H9 (cell line): Measurements from ENCODE around the gene MBLAC1. TPM values are rescaled to one million over a fixed set of nuclear protein-coding genes. Genes with fewer than 3 reads are reported as not detected.

Experiments
- DNase-seq: peaks from one replicate; pipeline ENCODE4 v3.0.0-alpha.2; 2017
- H2AFZ ChIP-seq: one replicate; pipeline ENCODE4 v1.6.1; 2013; ENCODE audit warnings: mild to moderate bottlenecking, low read length, control low read depth, moderate library complexity
- H2AK5ac ChIP-seq: 2 replicates; pipeline ENCODE4 v1.6.1; 2013; ENCODE audit warnings: low read length, control low read depth, mixed read lengths; ENCODE audit not compliant: insufficient read length
- H2BK120ac ChIP-seq: one replicate; pipeline ENCODE4 v1.6.1; 2013; ENCODE audit warnings: low read depth, mild to moderate bottlenecking, low read length, control low read depth, inconsistent platforms; ENCODE audit not compliant: poor library complexity, severe bottlenecking
- H2BK12ac ChIP-seq: 2 replicates; pipeline ENCODE4 v1.6.1; 2013; ENCODE audit warnings: low read length, control low read depth, mixed read lengths, low read depth; ENCODE audit not compliant: insufficient read length
- H2BK15ac ChIP-seq: 2 replicates; pipeline ENCODE4 v1.6.1; 2013; ENCODE audit warnings: low read depth, low read length, control low read depth
- H2BK20ac ChIP-seq: one replicate; pipeline ENCODE4 v1.6.1; 2013; ENCODE audit warnings: low read depth, mild to moderate bottlenecking, low read length, control low read depth, inconsistent platforms; ENCODE audit not compliant: poor library complexity, severe bottlenecking
- H2BK5ac ChIP-seq: 2 replicates; pipeline ENCODE4 v1.6.1; 2013; ENCODE audit warnings: low read length, control low read depth, mixed read lengths; ENCODE audit not compliant: insufficient read length
- H3K14ac ChIP-seq: 2 replicates; pipeline ENCODE4 v1.6.1; 2013; ENCODE audit warnings: low read length, control low read depth; ENCODE audit not compliant: insufficient read depth
- H3K18ac ChIP-seq: 2 replicates; pipeline ENCODE4 v1.6.1; 2013; ENCODE audit warnings: low read depth, mild to moderate bottlenecking, mixed read lengths, low read length, control low read depth; ENCODE audit not compliant: insufficient read length
- H3K23ac ChIP-seq: 2 replicates; pipeline ENCODE4 v1.6.1; 2013; ENCODE audit warnings: low read length, control low read depth, mixed read lengths, low read depth; ENCODE audit not compliant: insufficient read length
- H3K23me2 ChIP-seq: 2 replicates; pipeline ENCODE4 v1.6.1; 2013; ENCODE audit warnings: low read depth, mild to moderate bottlenecking, mixed read lengths, low read length, control low read depth; ENCODE audit not compliant: insufficient read length, poor library complexity, severe bottlenecking
- H3K27ac ChIP-seq: 2 replicates; pipeline ENCODE4 v1.5.1; 2013; ENCODE audit warnings: low read length, control low read depth, mixed read lengths, low read depth; ENCODE audit not compliant: insufficient read length
- H3K27me3 ChIP-seq: 2 replicates; pipeline ENCODE4 v1.6.1; 2013; ENCODE audit warnings: low read length, control low read depth, inconsistent platforms; ENCODE audit not compliant: insufficient read depth
- H3K4ac ChIP-seq: 2 replicates; pipeline ENCODE4 v1.6.1; 2013; ENCODE audit warnings: low read depth, mild to moderate bottlenecking, control low read depth, inconsistent platforms, low read length, moderate library complexity
- H3K4me1 ChIP-seq: 2 replicates; pipeline ENCODE4 v1.6.1; 2013; ENCODE audit warnings: low read length, control low read depth, inconsistent platforms; ENCODE audit not compliant: insufficient read depth
- H3K4me2 ChIP-seq: 2 replicates; pipeline ENCODE4 v1.6.1; 2013; ENCODE audit warnings: low read length, control low read depth, mixed read lengths; ENCODE audit not compliant: insufficient read length, insufficient read depth
- H3K56ac ChIP-seq: 2 replicates; pipeline ENCODE4 v1.6.1; 2013; ENCODE audit warnings: low read depth, mild to moderate bottlenecking, mixed read lengths, low read length, control low read depth; ENCODE audit not compliant: insufficient read length
- H3K79me1 ChIP-seq: 2 replicates; pipeline ENCODE4 v1.6.1; 2013; ENCODE audit warnings: low read depth, mild to moderate bottlenecking, moderate library complexity, low read length, control low read depth, inconsistent platforms; ENCODE audit not compliant: insufficient read depth, poor library complexity, severe bottlenecking
- H3K79me2 ChIP-seq: 2 replicates; pipeline ENCODE4 v1.6.1; 2013; ENCODE audit warnings: low read length, control low read depth, inconsistent platforms; ENCODE audit not compliant: insufficient read depth
- H3K9ac ChIP-seq: 2 replicates; pipeline ENCODE4 v1.6.1; 2013; ENCODE audit warnings: low read length, control low read depth, mixed read lengths; ENCODE audit not compliant: insufficient read length; ENCODE audit errors: extremely low read depth
- H3K9me3 ChIP-seq: one replicate; pipeline ENCODE4 v1.6.1; 2013; ENCODE audit warnings: low read depth, low read length, inconsistent platforms; ENCODE audit not compliant: control insufficient read depth
- H3T11ph ChIP-seq: one replicate; pipeline ENCODE4 v1.6.1; 2013; ENCODE audit warnings: mild to moderate bottlenecking, low read length, control low read depth, inconsistent platforms
- H4K20me1 ChIP-seq: one replicate; pipeline ENCODE4 v1.6.1; 2013; ENCODE audit not compliant: control insufficient read depth, insufficient read length, insufficient read depth
- H4K5ac ChIP-seq: 2 replicates; pipeline ENCODE4 v1.6.1; 2013; ENCODE audit warnings: low read depth, mild to moderate bottlenecking, mixed read lengths, low read length, control low read depth; ENCODE audit not compliant: insufficient read length
- H4K8ac ChIP-seq: replicated peaks from 2 replicates; pipeline ENCODE4 v1.6.1; 2013; ENCODE audit warnings: low read length, control low read depth, mixed read lengths, low read depth; ENCODE audit not compliant: insufficient read length
- H4K91ac ChIP-seq: 2 replicates; pipeline ENCODE4 v1.6.1; 2013; ENCODE audit warnings: low read depth, mild to moderate bottlenecking, moderate library complexity, mixed read lengths, low read length, control low read depth; ENCODE audit not compliant: insufficient read length
- H3K27ac Mint-ChIP-seq, 3 experiments: 2 replicates in 2 of 3; 3 replicates in 1 of 3; pipeline ENCODE4 v1.8.0; 2020 to 2021; ENCODE audit warnings: mixed read lengths in 3 of 3, mild to moderate bottlenecking in 1 of 3, moderate library complexity in 1 of 3
- H3K27me3 Mint-ChIP-seq: 2 replicates; pipeline ENCODE4 v1.8.0; 2021; ENCODE audit warnings: low read depth, mild to moderate bottlenecking, moderate library complexity, mixed read lengths
- H3K36me3 Mint-ChIP-seq, 3 experiments: 2 replicates in 2 of 3; 3 replicates in 1 of 3; pipeline ENCODE4 v1.8.0; 2020 to 2021; ENCODE audit warnings: low read depth in 3 of 3, mixed read lengths in 3 of 3; ENCODE audit not compliant: insufficient read depth in 1 of 3
- H3K4me1 Mint-ChIP-seq, 2 experiments: 2 replicates each; pipeline ENCODE4 v1.8.0; 2020; ENCODE audit warnings: mixed read lengths in 2 of 2
- H3K4me3 Mint-ChIP-seq, 2 experiments: 2 replicates in 1 of 2; 3 replicates in 1 of 2; pipeline ENCODE4 v1.8.0; 2020 to 2021; ENCODE audit warnings: mild to moderate bottlenecking in 2 of 2, mixed read lengths in 2 of 2, moderate library complexity in 1 of 2
- H3K9me3 Mint-ChIP-seq, 2 experiments: 2 replicates in 1 of 2; 3 replicates in 1 of 2; pipeline ENCODE4 v1.8.0; 2020; ENCODE audit warnings: mild to moderate bottlenecking in 2 of 2, mixed read lengths in 2 of 2, moderate library complexity in 1 of 2
- WGBS: extraction: QIAGEN DNeasy Blood & Tissue Kit; methylation state at CpG from one replicate; pipeline ENCODE4 v1.1.7; 2013; ENCODE audit warnings: missing lambda C conversion rate, low lambda C conversion rate, mixed read lengths; ENCODE audit not compliant: insufficient read length; ENCODE audit errors: extremely low coverage; 5-methylcytosine and 5-hydroxymethylcytosine counted together
- total RNA-seq: library from RNA; stranded (reverse); gene quantifications from 2 replicates; pipeline ENCODE4 v1.2.1, GENCODE V29; 2021
- TF ChIP-seq, protein P1 (sequence below): fragments of 200-600 bp; sonication (generic); conservative IDR thresholded peaks from 3 replicates; pipeline ENCODE4 v1.8.0; 2021; ENCODE audit warnings: antibody characterized with exemption, mild to moderate bottlenecking

Gene MBLAC1
- total RNA-seq, 1 experiment from 2014 or later, result 1.9 TPM

DNA sequence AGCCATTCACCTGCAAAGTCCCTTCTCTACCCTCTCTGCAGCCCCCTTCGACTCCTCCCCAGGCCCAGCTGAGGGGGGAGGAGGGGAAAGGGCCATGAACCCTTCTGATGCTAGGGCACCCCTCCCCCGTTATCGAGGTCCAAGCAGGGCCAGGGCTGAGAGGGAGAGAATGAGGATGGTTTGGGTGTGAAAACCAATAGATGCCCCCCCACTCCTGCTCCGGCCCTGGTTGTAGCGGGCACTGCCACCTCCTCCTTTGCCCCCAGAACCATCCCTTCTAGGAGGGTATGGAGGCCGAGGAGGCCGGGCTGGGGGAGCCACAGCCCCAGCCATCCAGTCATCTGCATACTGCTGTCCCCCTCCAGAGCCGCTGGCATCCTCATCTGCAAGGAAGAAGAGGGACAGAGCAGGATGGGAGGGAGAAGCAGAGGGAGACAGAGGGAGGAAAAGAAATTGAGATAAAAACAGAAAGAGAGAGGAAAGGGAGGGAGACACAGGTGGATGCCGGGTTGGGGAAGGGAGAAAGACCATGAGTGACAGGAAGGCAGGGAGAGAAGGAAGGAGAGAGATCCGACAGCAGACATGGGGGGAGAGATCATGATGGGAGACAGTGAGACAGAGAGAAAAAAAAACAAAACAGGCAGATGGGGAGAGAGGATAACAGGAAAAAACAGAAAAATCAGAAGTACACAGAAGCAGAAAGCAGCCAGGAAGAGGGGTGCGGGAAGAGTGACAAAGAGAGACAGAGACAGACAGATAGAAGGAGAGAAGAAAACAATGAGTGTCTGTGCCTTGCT is 43.5 kb downstream of the MBLAC1 start:
- H3K9ac ChIP-seq, result no peak overlapping the region
- no peak overlapping the region for H4K5ac ChIP-seq
- no peak overlapping the region for H2BK5ac ChIP-seq
- TF ChIP-seq, protein P1, sequence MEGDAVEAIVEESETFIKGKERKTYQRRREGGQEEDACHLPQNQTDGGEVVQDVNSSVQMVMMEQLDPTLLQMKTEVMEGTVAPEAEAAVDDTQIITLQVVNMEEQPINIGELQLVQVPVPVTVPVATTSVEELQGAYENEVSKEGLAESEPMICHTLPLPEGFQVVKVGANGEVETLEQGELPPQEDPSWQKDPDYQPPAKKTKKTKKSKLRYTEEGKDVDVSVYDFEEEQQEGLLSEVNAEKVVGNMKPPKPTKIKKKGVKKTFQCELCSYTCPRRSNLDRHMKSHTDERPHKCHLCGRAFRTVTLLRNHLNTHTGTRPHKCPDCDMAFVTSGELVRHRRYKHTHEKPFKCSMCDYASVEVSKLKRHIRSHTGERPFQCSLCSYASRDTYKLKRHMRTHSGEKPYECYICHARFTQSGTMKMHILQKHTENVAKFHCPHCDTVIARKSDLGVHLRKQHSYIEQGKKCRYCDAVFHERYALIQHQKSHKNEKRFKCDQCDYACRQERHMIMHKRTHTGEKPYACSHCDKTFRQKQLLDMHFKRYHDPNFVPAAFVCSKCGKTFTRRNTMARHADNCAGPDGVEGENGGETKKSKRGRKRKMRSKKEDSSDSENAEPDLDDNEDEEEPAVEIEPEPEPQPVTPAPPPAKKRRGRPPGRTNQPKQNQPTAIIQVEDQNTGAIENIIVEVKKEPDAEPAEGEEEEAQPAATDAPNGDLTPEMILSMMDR, result no peak
- peaks cover 11% of the 10 kb centered on the region for H3K23me2 ChIP-seq
- DNase-seq, result no peak
- H4K20me1 ChIP-seq, result no peaks in the 10 kb centered on the region
- no peaks in the 10 kb centered on the region for H3K79me2 ChIP-seq
- H3K4ac ChIP-seq, result no peak overlapping the region
- WGBS, result no CpG with 5 or more reads among the region's 11 CpGs
- H3K27ac ChIP-seq, result no peak overlapping the region
- H3K23ac ChIP-seq, result no peak overlapping the region
- no peak overlapping the region for H2BK12ac ChIP-seq
- H3K27me3 ChIP-seq, result no peaks in the 10 kb centered on the region; the same call in 1 of the 2 replicates
- H3K4me1 ChIP-seq, result peaks cover 10% of the 10 kb centered on the region
- no peak overlapping the region for H2AFZ ChIP-seq
- H2BK15ac ChIP-seq, result no peak overlapping the region
- peak overlapping the region; percentile 64 for H3K4me2 ChIP-seq
- H2BK120ac ChIP-seq, result no peak overlapping the region
- peak overlapping the region; percentile 59 to 68 for H3K4me3 Mint-ChIP-seq
- no peak overlapping the region for H4K8ac ChIP-seq
- H3K18ac ChIP-seq, result no peak overlapping the region
- H3K9me3 ChIP-seq, result no peaks in the 10 kb centered on the region
- no peak overlapping the region for H3T11ph ChIP-seq
- H3K14ac ChIP-seq, result no peak overlapping the region; the same call in 1 of the 2 replicates
- no peaks in the 10 kb centered on the region; a peak in 1 of 5 replicates for H3K9me3 Mint-ChIP-seq
- H3K56ac ChIP-seq, result no peak overlapping the region
- no peaks in the 10 kb centered on the region for H3K79me1 ChIP-seq
- no peak overlapping the region for H4K91ac ChIP-seq
- peaks cover 31% of the 10 kb centered on the region for H3K27me3 Mint-ChIP-seq
- H2BK20ac ChIP-seq, result no peak overlapping the region
- H3K36me3 Mint-ChIP-seq, result peaks cover 21 to 33% (median 26%) of the 10 kb centered on the region in 3 experiments
- H2AK5ac ChIP-seq, result no peak overlapping the region
- H3K27ac Mint-ChIP-seq, result no peak overlapping the region; a peak in 1 of 7 replicates
- H3K4me1 Mint-ChIP-seq, result peaks cover 45 to 61% of the 10 kb centered on the region in 2 experiments
